Measurements from ENCODE around the gene MTA1. TPM values are rescaled to one million over a fixed set of nuclear protein-coding genes. Genes with fewer than 3 reads are reported as not detected.

The MTA1 gene
- polyA plus RNA-seq, 2 donors, result 37.4 to 70.4 TPM

- 72 to 79% methylated on average over 17 of the region's 17 CpGs for WGBS, 2 donors
- Histone ChIP-seq H3K4me3 (ENCODE audit: low read depth in 1 of 2, low read length in 2 of 2) (no peak overlapping the region), H3K27ac (ENCODE audit: low read depth in 2 of 2, low read length in 1 of 2) (no peak overlapping the region), H3K36me3 (ENCODE audit: control insufficient read depth in 2 of 2, insufficient read depth in 2 of 2, low read length in 1 of 2) (no peaks in the 10 kb centered on the region), H3K4me1 (ENCODE audit: control insufficient read depth in 2 of 2, insufficient read depth in 2 of 2, low read length in 1 of 2) (no peaks in the 10 kb centered on the region), H3K27me3 (ENCODE audit: control insufficient read depth in 1 of 2, insufficient read depth in 2 of 2, low read length in 2 of 2) (no peaks in the 10 kb centered on the region), H3K9me3 (ENCODE audit: control insufficient read depth in 2 of 2, insufficient read depth in 1 of 2, low read depth in 1 of 2, low read length in 1 of 2) (no peaks in the 10 kb centered on the region)
Observed at GRCh38 chr14:105507247-105507646, 87.6 kb downstream of the MTA1 start.

DNA sequence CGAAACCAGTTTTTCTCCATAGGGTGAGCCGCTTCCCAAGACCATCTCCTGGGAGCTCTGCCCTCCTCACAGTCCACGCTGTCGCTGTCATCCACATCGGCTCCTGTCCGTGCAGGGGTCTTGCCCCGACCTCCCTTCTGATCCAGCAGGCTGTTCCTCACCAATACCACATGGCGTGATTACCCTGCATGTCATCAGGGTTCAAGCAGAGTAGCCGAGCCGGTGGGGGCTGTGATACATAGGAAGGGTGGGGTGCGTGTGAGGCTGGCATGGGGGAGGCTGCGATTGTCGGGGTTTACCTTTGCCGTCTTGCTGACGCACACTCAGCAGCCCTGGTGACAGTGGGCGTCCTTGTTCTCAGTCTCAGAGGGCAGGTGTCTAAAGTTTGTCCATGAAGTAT is 88.4 kb downstream of the MTA1 start:
- no peaks in the 10 kb centered on the region for H3K9me3 ChIP-seq (ENCODE audit: control insufficient read depth in 2 of 2, insufficient read depth in 1 of 2, low read depth in 1 of 2, low read length in 1 of 2)
- H3K4me3 ChIP-seq (ENCODE audit: low read depth in 1 of 2, low read length in 2 of 2), result no peak overlapping the region
- H3K27ac ChIP-seq (ENCODE audit: low read depth in 2 of 2, low read length in 1 of 2), result no peak overlapping the region
- H3K36me3 ChIP-seq (ENCODE audit: control insufficient read depth in 2 of 2, insufficient read depth in 2 of 2, low read length in 1 of 2), result no peaks in the 10 kb centered on the region
- 75 to 82% methylated on average over 16 of the region's 16 CpGs for WGBS, 2 donors
- H3K27me3 ChIP-seq (ENCODE audit: control insufficient read depth in 1 of 2, insufficient read depth in 2 of 2, low read length in 2 of 2), result no peaks in the 10 kb centered on the region
- H3K4me1 ChIP-seq (ENCODE audit: control insufficient read depth in 2 of 2, insufficient read depth in 2 of 2, low read length in 1 of 2), result no peaks in the 10 kb centered on the region

DNA sequence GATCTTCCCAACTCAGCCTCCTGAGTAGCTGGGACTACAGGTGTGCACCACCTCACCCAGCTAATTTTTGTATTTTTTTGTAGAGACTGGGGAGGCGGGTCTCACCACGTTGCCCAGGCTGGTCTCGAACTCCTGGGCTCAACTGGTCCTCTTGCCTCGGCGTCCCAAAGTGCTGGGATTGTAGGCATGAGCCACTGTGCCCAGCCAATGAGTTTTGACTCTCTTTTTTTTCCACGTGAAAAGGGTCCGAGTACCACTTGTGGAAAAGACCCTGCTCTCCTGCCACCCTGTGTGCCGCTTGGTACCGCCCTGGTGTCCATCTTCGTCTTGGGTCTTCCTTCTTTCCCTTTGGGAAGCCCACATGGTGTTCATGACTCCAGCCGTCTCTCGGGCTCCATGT is 89.0 kb downstream of the MTA1 start:
- H3K4me1 ChIP-seq (ENCODE audit: control insufficient read depth in 2 of 2, insufficient read depth in 2 of 2, low read length in 1 of 2), result no peaks in the 10 kb centered on the region
- no peak overlapping the region for H3K4me3 ChIP-seq (ENCODE audit: low read depth in 1 of 2, low read length in 2 of 2)
- H3K36me3 ChIP-seq (ENCODE audit: control insufficient read depth in 2 of 2, insufficient read depth in 2 of 2, low read length in 1 of 2), result no peaks in the 10 kb centered on the region
- WGBS, 2 donors, result 91 to 95% methylated on average over 12 of the region's 12 CpGs
- no peak overlapping the region for H3K27ac ChIP-seq (ENCODE audit: low read depth in 2 of 2, low read length in 1 of 2)
- H3K27me3 ChIP-seq (ENCODE audit: control insufficient read depth in 1 of 2, insufficient read depth in 2 of 2, low read length in 2 of 2), result no peaks in the 10 kb centered on the region
- H3K9me3 ChIP-seq (ENCODE audit: control insufficient read depth in 2 of 2, insufficient read depth in 1 of 2, low read depth in 1 of 2, low read length in 1 of 2), result no peaks in the 10 kb centered on the region

DNA sequence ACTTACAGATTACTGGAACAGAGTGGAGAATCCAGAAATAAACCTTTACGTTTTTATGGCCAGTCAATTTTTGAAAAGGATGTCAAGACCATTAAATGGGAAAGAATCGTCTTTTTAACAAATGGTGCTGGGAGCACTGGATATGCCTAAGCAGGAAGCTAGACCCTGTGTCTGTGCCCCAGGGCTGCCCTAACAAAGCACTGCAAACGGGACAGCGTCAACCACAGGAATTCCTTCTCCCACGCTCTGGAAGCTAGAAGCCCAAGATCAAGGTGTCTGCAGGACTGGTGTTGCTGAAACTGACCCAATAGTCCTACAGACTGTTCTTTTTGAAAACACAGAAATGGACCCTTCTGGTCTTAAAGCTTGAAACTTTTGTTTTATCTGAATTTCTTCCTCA is 97.5 kb downstream of the MTA1 start:
- H3K4me3 ChIP-seq (ENCODE audit: low read depth in 1 of 2, low read length in 2 of 2), result no peak overlapping the region
- WGBS, 2 donors, result 46 to 68% methylated on average over 5 of the region's 5 CpGs

DNA sequence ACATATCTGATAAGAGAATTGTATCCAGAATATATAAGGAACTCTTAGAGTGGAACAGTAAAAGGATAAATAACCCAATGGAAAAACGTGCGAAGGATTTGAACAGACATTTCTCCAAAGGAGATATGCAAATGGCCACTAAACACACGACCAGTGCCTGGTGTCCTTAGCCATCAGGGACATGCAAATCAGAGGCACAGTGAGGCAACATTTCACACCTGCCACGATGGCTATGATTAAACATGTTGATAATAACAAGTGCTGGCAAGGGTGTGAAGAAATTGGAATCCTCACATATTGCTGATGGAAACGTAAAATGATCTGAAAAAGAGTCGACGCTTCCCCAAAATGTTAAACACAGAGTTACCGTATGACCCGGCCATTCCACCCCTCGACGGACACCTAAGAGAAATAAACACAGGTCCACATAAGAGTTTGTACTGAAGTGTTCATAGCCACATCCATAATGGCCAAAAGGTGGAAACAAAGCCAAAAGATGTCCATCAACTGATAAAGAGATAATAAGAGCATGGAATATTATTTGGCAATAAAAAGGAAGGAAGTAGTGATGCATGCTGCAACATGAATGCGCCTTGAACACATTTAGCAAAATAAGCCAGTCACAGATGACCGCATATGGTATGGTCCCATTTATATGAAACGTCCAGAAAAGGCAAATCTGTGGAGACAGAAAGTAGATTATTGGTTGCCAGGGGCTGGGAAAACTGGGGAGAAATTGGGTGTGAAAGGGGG is 100.5 kb downstream of the MTA1 start:
- H3K4me3 ChIP-seq (ENCODE audit: low read depth in 1 of 2, low read length in 2 of 2), result no peak overlapping the region
- no peaks in the 10 kb centered on the region for H3K27me3 ChIP-seq (ENCODE audit: control insufficient read depth in 1 of 2, insufficient read depth in 2 of 2, low read length in 2 of 2)
- H3K9me3 ChIP-seq (ENCODE audit: control insufficient read depth in 2 of 2, insufficient read depth in 1 of 2, low read depth in 1 of 2, low read length in 1 of 2), result no peaks in the 10 kb centered on the region
- no peak overlapping the region for H3K27ac ChIP-seq (ENCODE audit: low read depth in 2 of 2, low read length in 1 of 2)
- H3K4me1 ChIP-seq (ENCODE audit: control insufficient read depth in 2 of 2, insufficient read depth in 2 of 2, low read length in 1 of 2), result no peaks in the 10 kb centered on the region
- H3K36me3 ChIP-seq (ENCODE audit: control insufficient read depth in 2 of 2, insufficient read depth in 2 of 2, low read length in 1 of 2), result no peaks in the 10 kb centered on the region
- WGBS, 2 donors, result 66 to 70% methylated on average over 14 of the region's 14 CpGs

More for the DNA sequence above, 97.5 kb downstream of the MTA1 start:
- no peaks in the 10 kb centered on the region for H3K27me3 ChIP-seq (ENCODE audit: control insufficient read depth in 1 of 2, insufficient read depth in 2 of 2, low read length in 2 of 2)
- no peaks in the 10 kb centered on the region for H3K36me3 ChIP-seq (ENCODE audit: control insufficient read depth in 2 of 2, insufficient read depth in 2 of 2, low read length in 1 of 2)
- no peak overlapping the region for H3K27ac ChIP-seq (ENCODE audit: low read depth in 2 of 2, low read length in 1 of 2)
- no peaks in the 10 kb centered on the region for H3K4me1 ChIP-seq (ENCODE audit: control insufficient read depth in 2 of 2, insufficient read depth in 2 of 2, low read length in 1 of 2)
- H3K9me3 ChIP-seq (ENCODE audit: control insufficient read depth in 2 of 2, insufficient read depth in 1 of 2, low read depth in 1 of 2, low read length in 1 of 2), result no peaks in the 10 kb centered on the region

Other genes starting within 250 kb of the MTA1 start
- 10 to 100 TPM; 16.1 to 25.5 TPM for gene NUDT14, start 238.5 kb upstream of the MTA1 start, polyA plus RNA-seq
- 10 to 100 TPM; 47.5 to 49.8 TPM for gene BTBD6, start 171.3 kb upstream of the MTA1 start, polyA plus RNA-seq
- 10 to 100 TPM; 11.1 to 30.2 TPM for gene BRF1, start 118.8 kb upstream of the MTA1 start, polyA plus RNA-seq
- gene PACS2, start 105.1 kb upstream of the MTA1 start, polyA plus RNA-seq, result 10 to 100 TPM; 17.8 to 39.2 TPM
- gene TEX22, start 21.3 kb upstream of the MTA1 start, polyA plus RNA-seq, result under 1 TPM; 0.06 to 0.14 TPM
- 100 to 1,000 TPM in 1 of 2 donors, 10 to 100 TPM in 1; 99.5 to 145 TPM for gene CRIP2, start 55.0 kb downstream of the MTA1 start, polyA plus RNA-seq
- gene CRIP1, start 67.1 kb downstream of the MTA1 start, polyA plus RNA-seq, result 10 to 100 TPM; 78.0 to 99.3 TPM
- 10 to 100 TPM; 11.8 to 17.6 TPM for gene TEDC1, start 71.4 kb downstream of the MTA1 start, polyA plus RNA-seq
- gene TMEM121, start 106.8 kb downstream of the MTA1 start, polyA plus RNA-seq, result 1 to 10 TPM in 1 of 2 donors, under 1 TPM in 1; 0.29 to 1.3 TPM

All from esophagus (tissue), 2 donors.